Measurements from ENCODE around the gene BBS12.

The BBS12 gene
- total RNA-seq, result 0.48 to 10.7 reads per million in 2 donors

GRCh38 chr4:122732329-122733026, at the start of gene BBS12:
BBS12 (plus strand) TSS chr4:122732704; CDS start chr4:122741893, 9,189 bp downstream.
- peak; percentile 97 for DNase-seq

GRCh38 chr4:122686691-122687090, 45.8 kb upstream of the BBS12 start:
- DNase-seq, result no peak

- DNase-seq, result no peak
Measured at GRCh38 chr4:122687531-122688061, 44.9 kb upstream of the BBS12 start.

- DNase-seq, result no peak
Measured at GRCh38 chr4:122688529-122689140, 43.9 kb upstream of the BBS12 start.

- no peak for DNase-seq
Measured at GRCh38 chr4:122689972-122690371, 42.5 kb upstream of the BBS12 start.

- no peak for DNase-seq
Measured at GRCh38 chr4:122691988-122692387, 40.5 kb upstream of the BBS12 start.

GRCh38 chr4:122692641-122693520, 39.6 kb upstream of the BBS12 start:
- DNase-seq, result no peak

- DNase-seq, result no peak
Measured at GRCh38 chr4:122695226-122695625, 37.3 kb upstream of the BBS12 start.

- DNase-seq, result no peak
Measured at GRCh38 chr4:122700178-122700725, 32.3 kb upstream of the BBS12 start.

GRCh38 chr4:122701061-122701460, 31.4 kb upstream of the BBS12 start:
- no peak for DNase-seq

GRCh38 chr4:122701965-122702364, 30.5 kb upstream of the BBS12 start:
- no peak for DNase-seq

- DNase-seq, result no peak
Measured at GRCh38 chr4:122702939-122703338, 29.6 kb upstream of the BBS12 start.

- no peak for DNase-seq
Measured at GRCh38 chr4:122703868-122704267, 28.6 kb upstream of the BBS12 start.

- DNase-seq, result no peak
Measured at GRCh38 chr4:122705009-122705408, 27.5 kb upstream of the BBS12 start.

GRCh38 chr4:122705547-122706117, 26.9 kb upstream of the BBS12 start:
- no peak for DNase-seq

GRCh38 chr4:122706511-122706910, 26.0 kb upstream of the BBS12 start:
- no peak for DNase-seq

GRCh38 chr4:122707497-122707896, 25.0 kb upstream of the BBS12 start:
- DNase-seq, result no peak

- DNase-seq, result no peak
Measured at GRCh38 chr4:122709236-122709635, 23.3 kb upstream of the BBS12 start.

GRCh38 chr4:122710434-122711308, 21.8 kb upstream of the BBS12 start:
- DNase-seq, result no peak

GRCh38 chr4:122711919-122712318, 20.6 kb upstream of the BBS12 start:
- DNase-seq, result no peak

- DNase-seq, result no peak
Measured at GRCh38 chr4:122712782-122713181, 19.7 kb upstream of the BBS12 start.

- DNase-seq, result no peak
Measured at GRCh38 chr4:122715221-122715620, 17.3 kb upstream of the BBS12 start.
